ENCODE measurements around the gene BRS3.

- TF ChIP-seq CTCF (conservative IDR thresholded peaks at IDR 0.05 in 1 of 2, IDR thresholded peaks at IDR 0.05 in 1 of 2; ENCODE audit: low read depth in 1 of 2, low read length in 2 of 2) (no peak), EZH2 (IDR thresholded peaks at IDR 0.05; ENCODE audit: low read length, missing control alignments) (no peak)
These were observed 959 bp downstream of the BRS3 start for GRCh38 chrX:136488706-136489105.
